T1000 (cell line): ENCODE results near the gene VNN1.
"Not testable (repeated sequence)": the region's sequence is repeated elsewhere in the genome, so short reads cannot be mapped to it uniquely, and the experiment has no call there.

Experiments
- DNase-seq: peaks from one replicate; lab custom pipeline; 2025; ENCODE audit warnings: mixed read lengths; lab: John Stamatoyannopoulos, UW

VNN1 gene

GRCh38 chr6:132669690-132670291 lies 44.1 kb downstream of the VNN1 start:
- DNase-seq = no peak

DNA sequence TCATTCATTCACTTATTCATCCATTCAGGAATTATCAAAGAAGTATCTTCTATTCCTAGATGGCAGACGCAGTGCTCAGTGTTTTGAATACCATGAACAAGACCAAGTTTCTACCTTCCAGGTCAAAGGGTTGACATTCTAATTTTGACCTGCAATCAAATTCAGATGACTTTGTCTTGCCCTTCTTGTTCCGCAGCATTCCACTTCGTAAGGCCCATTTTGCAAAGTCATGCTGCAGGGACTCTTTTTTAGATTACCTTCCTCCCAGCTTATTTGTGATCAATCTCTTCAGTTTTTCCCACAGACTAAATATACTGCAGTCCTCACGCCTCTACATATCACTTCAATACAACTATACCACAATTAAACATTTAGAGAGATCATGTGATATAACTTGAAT lies 47.7 kb downstream of the VNN1 start:
- no peak for DNase-seq

DNA sequence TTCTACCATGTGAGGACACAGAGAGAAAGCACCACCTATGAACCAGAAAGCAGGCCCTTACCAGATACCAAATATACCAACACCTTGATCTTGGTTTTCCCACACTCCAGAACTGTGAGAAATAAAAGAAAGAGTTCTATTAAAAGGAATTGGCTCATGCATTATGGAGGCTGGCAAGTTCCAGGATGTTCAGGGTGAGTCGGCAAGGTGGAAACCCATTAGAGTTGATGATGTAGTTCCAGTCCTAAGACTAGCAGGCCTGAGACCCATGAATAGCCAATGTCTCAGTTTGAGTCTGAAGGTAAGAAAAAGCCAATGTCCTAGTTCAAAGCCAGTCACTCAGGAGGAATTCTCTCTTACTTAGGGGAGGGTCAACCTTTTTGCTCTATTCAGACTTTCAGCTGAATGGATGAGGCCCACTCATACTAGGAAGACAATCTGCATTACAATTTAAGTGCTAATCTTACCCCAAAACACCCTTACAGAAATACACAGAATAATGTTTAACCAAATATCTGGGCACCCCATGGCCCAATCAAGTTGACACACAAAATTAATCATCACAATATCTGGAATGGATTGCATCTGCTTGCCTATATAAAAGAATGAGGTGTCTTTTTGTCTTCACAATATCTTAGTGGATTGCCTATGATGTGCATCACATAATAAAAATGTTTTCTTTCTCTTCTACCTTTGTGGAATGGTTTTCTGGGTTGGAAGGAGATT lies 49.4 kb downstream of the VNN1 start:
- DNase-seq = no peak

DNA sequence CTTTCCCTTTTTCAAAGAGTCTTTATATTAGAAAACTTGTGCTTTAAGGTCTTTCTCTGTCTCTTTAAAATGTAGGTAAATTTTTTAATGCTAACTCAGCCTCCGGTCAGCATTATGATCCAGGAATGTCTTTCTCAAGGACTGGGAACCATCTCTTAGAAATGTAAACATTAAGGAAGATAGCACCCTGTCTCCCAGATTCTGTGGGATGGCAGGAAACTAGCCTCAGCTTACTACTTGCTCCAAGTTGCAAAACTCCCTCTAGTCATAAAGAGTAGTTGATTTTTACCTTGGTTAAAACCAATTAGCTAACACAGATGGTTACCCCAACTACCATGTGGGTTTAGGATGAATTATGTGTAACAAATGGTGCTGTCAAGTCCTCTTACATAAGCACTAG lies 50.2 kb downstream of the VNN1 start:
- DNase-seq = no peak

GRCh38 chr6:132661906-132662305 lies 51.9 kb downstream of the VNN1 start:
- DNase-seq = no peak

GRCh38 chr6:132659082-132659481 lies 54.8 kb downstream of the VNN1 start, which contains the start of gene TAAR1:
Gene TAAR1 (minus strand): TSS chr6:132659182. CDS start chr6:132646003, 13,179 bp downstream.
- no peak for DNase-seq

GRCh38 chr6:132651062-132651461 lies 62.8 kb downstream of the VNN1 start:
- no peak for DNase-seq

DNA sequence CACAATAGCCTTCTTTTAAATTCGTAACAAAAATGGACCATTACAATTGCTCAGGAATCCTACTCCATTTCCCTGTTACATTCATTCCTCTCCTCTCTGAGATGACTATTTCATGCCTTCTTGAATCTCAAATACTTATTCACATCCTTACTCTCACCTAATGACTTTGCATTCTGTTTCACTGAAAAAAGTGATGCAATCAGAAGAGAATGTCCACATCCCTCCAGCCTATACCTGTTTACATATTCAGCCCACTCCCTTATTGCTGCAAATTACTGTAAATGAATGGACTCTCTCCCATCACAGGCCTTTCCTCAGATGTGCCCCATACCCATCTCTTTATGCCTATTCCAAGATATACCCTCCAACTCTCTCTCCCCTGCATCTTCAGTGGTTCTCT lies 63.4 kb downstream of the VNN1 start:
- no peak for DNase-seq

DNA sequence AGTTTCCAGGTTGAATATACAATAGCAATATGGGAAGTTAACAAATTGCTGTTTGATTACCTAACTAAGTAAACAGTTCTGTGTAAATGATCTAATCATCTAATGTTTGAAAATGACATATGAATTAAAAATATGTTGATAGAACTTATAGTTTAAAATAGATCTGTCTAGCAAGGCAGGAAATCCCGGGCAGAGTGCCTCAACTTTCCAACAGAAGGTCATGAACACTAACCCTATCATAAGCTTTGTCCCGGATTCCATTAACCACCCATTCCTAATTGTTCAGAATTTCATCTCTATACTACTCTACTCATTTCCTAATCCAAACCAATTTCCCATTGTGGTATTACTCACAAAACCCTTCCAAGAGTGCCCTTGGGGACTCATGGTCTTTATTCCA lies 65.0 kb downstream of the VNN1 start:
- no peak for DNase-seq

GRCh38 chr6:132648356-132648755 lies 65.5 kb downstream of the VNN1 start:
- no peak for DNase-seq

GRCh38 chr6:132643547-132643946 lies 70.3 kb downstream of the VNN1 start:
- DNase-seq = no peak

GRCh38 chr6:132637135-132637534 lies 76.7 kb downstream of the VNN1 start:
- DNase-seq = not testable (repeated sequence)

- not testable (repeated sequence) for DNase-seq
These were observed 77.9 kb downstream of the VNN1 start for GRCh38 chr6:132635906-132636305.

DNA sequence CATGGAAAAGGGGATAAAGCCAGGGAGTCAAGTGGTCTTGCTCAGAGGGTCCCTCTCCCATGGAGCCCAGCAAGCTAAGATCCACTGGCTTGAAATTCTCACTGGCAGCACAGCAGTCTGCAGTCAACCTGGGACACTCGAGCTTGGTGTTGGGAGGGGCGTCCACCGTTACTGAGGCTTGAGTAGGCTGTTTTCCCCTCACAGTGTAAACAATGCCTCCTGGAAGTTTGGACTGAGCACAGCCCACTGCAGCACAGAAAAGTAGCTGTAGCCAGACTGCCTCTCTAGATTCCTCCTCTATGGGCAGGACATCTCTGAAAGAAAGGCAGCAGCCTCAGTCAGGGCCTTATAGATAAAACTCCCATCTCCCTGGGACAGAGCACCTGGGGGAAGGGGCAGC lies 78.6 kb downstream of the VNN1 start:
- DNase-seq = not testable (repeated sequence)

DNA sequence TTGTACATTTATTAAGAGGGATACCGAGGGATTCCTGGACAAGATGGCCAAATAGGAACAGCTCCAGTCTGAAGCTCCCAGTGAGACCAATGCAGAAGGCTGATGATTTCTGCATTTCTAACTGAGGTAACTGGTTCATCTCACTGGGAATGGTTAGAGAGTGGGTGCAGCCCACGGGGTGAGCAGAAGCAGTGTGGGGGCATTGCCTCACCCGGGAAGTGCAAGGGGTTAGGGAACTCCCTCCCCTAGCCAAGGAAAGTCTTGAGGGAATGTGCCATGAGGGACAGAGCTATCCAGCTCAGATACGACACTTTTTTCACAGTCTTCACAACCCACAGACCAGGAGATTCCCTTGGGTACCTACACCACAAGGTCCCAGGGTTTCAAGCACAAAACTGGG lies 79.1 kb downstream of the VNN1 start:
- DNase-seq = no peak

- no peak for DNase-seq
These were observed 80.5 kb downstream of the VNN1 start for GRCh38 chr6:132633362-132633761.
